ENCODE results near the gene FBXO38.
A peak's percentile ranks its signal among the peaks of the same experiment; 100 is the strongest.

FBXO38 gene

GRCh38 chr5:148437249-148437648 lies 53.5 kb downstream of the FBXO38 start:
- H3K4me3 ChIP-seq (ENCODE audit: low read depth, low read length): no peak overlapping the region
- TF ChIP-seq CTCF (IDR thresholded peaks at IDR 0.05; ENCODE audit: borderline replicate concordance, insufficient read depth, low read depth, low read length): no peak

GRCh38 chr5:148438933-148439332 lies 55.2 kb downstream of the FBXO38 start:
- no peak for TF ChIP-seq CTCF (IDR thresholded peaks at IDR 0.05; ENCODE audit: borderline replicate concordance, insufficient read depth, low read depth, low read length)
- H3K4me3 ChIP-seq (ENCODE audit: low read depth, low read length): no peak overlapping the region

GRCh38 chr5:148443241-148443640 lies 59.5 kb downstream of the FBXO38 start:
- TF ChIP-seq CTCF (IDR thresholded peaks at IDR 0.05; ENCODE audit: borderline replicate concordance, insufficient read depth, low read depth, low read length): no peak

GRCh38 chr5:148443998-148444397 lies 60.2 kb downstream of the FBXO38 start:
- TF ChIP-seq CTCF (IDR thresholded peaks at IDR 0.05; ENCODE audit: borderline replicate concordance, insufficient read depth, low read depth, low read length): peak; percentile 43; the same call in 1 of the 2 replicates
- no peak overlapping the region for H3K4me3 ChIP-seq (ENCODE audit: low read depth, low read length)

More at GRCh38 chr5:148443241-148443640, 59.5 kb downstream of the FBXO38 start:
- H3K4me3 ChIP-seq (ENCODE audit: low read depth, low read length): no peak overlapping the region

GRCh38 chr5:148445578-148445977 lies 61.8 kb downstream of the FBXO38 start:
- no peak for TF ChIP-seq CTCF (IDR thresholded peaks at IDR 0.05; ENCODE audit: borderline replicate concordance, insufficient read depth, low read depth, low read length)
- no peak overlapping the region for H3K4me3 ChIP-seq (ENCODE audit: low read depth, low read length)

GRCh38 chr5:148446611-148447010 lies 62.9 kb downstream of the FBXO38 start:
- no peak overlapping the region for H3K4me3 ChIP-seq (ENCODE audit: low read depth, low read length)
- TF ChIP-seq CTCF (IDR thresholded peaks at IDR 0.05; ENCODE audit: borderline replicate concordance, insufficient read depth, low read depth, low read length): no peak

- H3K4me3 ChIP-seq (ENCODE audit: low read depth, low read length): no peak overlapping the region
- no peak for TF ChIP-seq CTCF (IDR thresholded peaks at IDR 0.05; ENCODE audit: borderline replicate concordance, insufficient read depth, low read depth, low read length)
Measured at GRCh38 chr5:148452499-148453193, 68.9 kb downstream of the FBXO38 start.

All from GM12875 (cell line).